HPDE6-E6E7 (cell line): ENCODE results near the gene G3BP2.

Experiments used
- DNase-seq: peaks from one replicate; pipeline ENCODE4 v3.0.0; 2011; ENCODE audit warnings: missing footprints; ENCODE audit errors: extremely low spot score

Gene G3BP2

GRCh38 chr4:75639124-75639695, 34.0 kb downstream of the G3BP2 start:
- no peak for DNase-seq

DNA sequence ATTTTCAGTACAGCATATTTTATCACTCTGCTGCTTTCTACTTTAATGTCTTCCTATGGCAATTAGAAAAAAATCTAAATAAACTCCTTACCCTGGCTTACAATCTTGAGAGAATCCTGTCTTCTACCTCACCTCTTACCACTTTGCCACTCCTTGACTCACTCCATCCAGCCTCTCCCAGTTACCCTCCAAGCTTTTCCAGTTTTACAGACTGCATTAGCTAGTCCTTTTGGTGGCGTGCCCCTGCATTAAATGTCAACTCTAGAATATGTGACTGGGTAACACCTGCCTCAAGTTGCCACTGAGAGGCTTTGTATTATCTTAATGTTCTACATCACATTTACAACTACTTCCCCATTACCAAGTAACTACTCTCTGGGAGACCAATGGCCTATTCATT, 35.4 kb downstream of the G3BP2 start:
- no peak for DNase-seq

DNA sequence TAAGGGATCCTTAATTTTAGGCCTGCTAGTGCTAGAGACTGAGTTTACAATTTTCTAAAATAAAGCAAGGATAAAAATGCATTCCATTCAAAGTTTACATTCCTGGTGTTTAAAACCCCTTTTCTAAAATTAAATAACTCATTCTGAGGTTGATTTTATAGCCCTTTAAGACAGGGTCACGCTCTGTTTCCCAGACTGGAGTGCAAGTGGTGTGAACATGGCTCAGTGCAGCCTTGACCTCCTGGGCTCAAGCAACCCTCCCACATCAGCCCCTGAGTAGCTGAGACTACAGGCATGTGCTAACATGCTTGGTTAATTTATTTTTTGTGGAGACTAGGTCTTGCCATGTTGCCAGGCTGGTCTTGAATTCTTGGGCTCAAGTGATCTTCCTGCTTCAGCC, 36.0 kb downstream of the G3BP2 start:
- no peak for DNase-seq

GRCh38 chr4:75634951-75635350, 38.3 kb downstream of the G3BP2 start:
- no peak for DNase-seq

DNA sequence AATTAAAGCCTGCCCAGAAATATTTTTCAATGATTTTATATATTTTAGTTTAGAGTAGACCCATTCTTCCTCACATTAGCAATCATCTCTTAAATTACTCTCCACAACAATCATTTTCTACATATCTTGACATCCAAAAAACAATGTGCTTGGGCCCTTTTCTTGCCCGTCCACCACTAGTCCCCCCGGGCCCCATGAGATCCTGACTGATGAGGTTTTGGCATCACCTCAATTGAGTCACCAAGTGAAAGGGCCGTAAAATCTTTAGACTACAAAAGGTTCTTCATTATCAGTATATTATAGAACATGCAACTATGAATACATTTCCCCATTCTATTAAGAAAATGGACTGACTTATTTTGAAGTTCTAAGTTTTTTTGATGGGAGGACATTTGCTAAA, 38.9 kb downstream of the G3BP2 start:
- DNase-seq: no peak

- DNase-seq: no peak
These were observed 39.4 kb downstream of the G3BP2 start for GRCh38 chr4:75633846-75634245.

- DNase-seq: no peak
These were observed 42.3 kb downstream of the G3BP2 start for GRCh38 chr4:75630937-75631329.

GRCh38 chr4:75630174-75630936, 42.9 kb downstream of the G3BP2 start, which contains the start of gene CDKL2:
Gene CDKL2, minus strand, starts transcription at chr4:75630528. Its CDS starts 4,540 bp downstream, at chr4:75625988.
- DNase-seq: peak; percentile 88

DNA sequence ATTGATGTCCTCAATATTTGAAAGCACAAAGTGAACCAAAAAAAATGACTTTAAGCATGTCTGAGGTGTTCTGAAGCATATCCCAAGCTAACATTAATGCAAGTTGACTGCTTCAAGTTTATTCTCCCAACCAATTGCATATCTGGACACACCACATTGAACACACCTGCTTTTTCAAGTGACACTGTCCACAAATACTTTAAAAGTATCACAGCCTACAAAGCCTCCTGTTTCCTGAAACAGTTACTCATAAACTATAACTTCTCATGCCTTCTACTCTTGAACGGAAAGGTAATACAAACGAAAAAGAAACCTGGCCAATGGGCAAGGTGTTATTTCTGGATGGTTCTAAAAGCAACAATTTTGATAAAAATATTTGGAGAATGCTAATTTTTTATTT, 44.0 kb downstream of the G3BP2 start:
- no peak for DNase-seq

- no peak for DNase-seq
These were observed 50.2 kb downstream of the G3BP2 start for GRCh38 chr4:75623026-75623425.

- DNase-seq: no peak
These were observed 51.5 kb downstream of the G3BP2 start for GRCh38 chr4:75621715-75622114.

DNA sequence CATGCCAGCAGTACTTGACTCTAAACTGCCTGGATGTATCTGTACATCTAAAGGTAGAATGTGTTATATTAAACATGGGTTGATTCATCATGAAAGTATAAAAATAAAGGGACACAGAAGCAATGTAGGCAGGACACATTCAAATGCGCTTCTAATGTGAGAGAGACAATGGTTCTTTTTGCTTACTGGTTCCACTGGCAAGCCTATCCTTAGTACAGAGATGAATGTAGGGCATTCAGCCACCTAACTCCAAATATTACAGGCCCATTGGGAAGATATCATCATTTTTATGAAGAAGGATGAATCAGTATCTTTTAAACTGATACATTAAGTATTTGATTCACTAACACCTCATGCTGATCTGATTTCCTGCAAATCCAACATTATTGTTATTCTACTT, 60.9 kb downstream of the G3BP2 start:
- DNase-seq: no peak

GRCh38 chr4:75605928-75606327, 67.3 kb downstream of the G3BP2 start:
- DNase-seq: no peak

- no peak for DNase-seq
These were observed 73.6 kb downstream of the G3BP2 start for GRCh38 chr4:75599647-75600046.

GRCh38 chr4:75598390-75598789, 74.8 kb downstream of the G3BP2 start:
- DNase-seq: no peak

DNA sequence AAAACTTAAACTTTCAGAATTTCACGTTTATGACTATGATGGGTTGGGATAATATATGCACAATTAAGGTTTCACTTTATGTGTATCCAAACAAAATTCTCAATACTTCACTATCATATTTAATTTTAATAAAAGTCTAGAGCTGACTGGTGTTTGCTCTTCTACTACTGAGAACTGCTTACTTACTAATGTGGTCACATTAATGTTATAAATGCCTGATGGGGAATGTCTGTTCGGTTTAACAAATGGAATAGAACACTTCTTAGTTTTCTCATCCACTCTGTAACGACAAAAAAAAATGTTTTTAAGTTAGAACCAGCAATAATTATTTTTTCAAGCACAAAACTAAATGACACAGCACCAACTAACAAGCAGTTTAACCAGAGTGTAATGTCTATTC, 77.2 kb downstream of the G3BP2 start:
- DNase-seq: no peak

DNA sequence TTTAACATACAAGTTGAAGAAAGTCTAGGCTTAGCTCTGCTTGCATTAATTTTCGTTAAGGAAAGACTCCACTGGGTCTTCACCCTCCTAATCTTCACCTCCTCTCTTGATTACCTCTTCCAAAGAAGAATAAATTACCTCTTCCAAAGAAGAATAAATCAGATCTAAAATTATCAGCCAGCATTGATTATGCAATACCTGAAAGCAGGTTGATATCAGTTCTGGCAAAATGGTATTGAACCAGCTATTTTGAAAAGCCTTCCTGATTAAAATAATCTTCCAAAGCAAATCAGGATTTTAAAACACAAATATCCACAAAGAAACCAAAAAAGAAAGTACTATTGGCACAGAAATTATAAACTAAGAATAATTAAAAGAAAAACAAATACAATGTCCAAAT, 79.8 kb downstream of the G3BP2 start:
- DNase-seq: no peak
